WTC11 (cell line): ENCODE results near the gene PITPNM1. TPM values are rescaled to one million over a fixed set of nuclear protein-coding genes. Genes with fewer than 3 reads are reported as not detected.

Experiments
- ATAC-seq: fragments of 200-7000 bp; cut with Tn5 transposase; 2 replicates; pipeline ENCODE4 v1.10.0; 2021; ENCODE audit warnings: mild to moderate bottlenecking, moderate library complexity
- CTCF ChIA-PET: fragments of 300-600 bp; sonication (Branson Sonifier 250); formaldehyde crosslinking; loops from one replicate; lab custom pipeline; 2021; ENCODE audit warnings: antibody characterized with exemption; lab: Charles Lee
- POLR2A ChIA-PET: fragments of 350-600 bp; sonication (Branson Sonifier 250); formaldehyde crosslinking; loops from one replicate; lab custom pipeline; 2021; ENCODE audit warnings: antibody characterized with exemption; lab: Charles Lee
- DNase-seq: peaks from one replicate; pipeline ENCODE4 v3.0.0; 2021; ENCODE audit warnings: low spot score
- H3K27ac Mint-ChIP-seq: 2 replicates; pipeline ENCODE4 v1.8.0; 2021; ENCODE audit warnings: mixed read lengths
- H3K27me3 Mint-ChIP-seq: 2 replicates; pipeline ENCODE4 v1.8.0; 2021; ENCODE audit warnings: low read depth, mild to moderate bottlenecking, moderate library complexity, mixed read lengths
- H3K36me3 Mint-ChIP-seq: 2 replicates; pipeline ENCODE4 v1.8.0; 2021; ENCODE audit warnings: mixed read lengths
- H3K4me1 Mint-ChIP-seq: 2 replicates; pipeline ENCODE4 v1.8.0; 2022; ENCODE audit warnings: mixed read lengths
- H3K4me3 Mint-ChIP-seq: 2 replicates; pipeline ENCODE4 v1.8.0; 2021; ENCODE audit warnings: mild to moderate bottlenecking, moderate library complexity, mixed read lengths
- H3K9me3 Mint-ChIP-seq: 2 replicates; pipeline ENCODE4 v1.8.0; 2021; ENCODE audit warnings: mixed read lengths
- ATF1 ChIP-seq: sonication (generic); formaldehyde crosslinking; IDR thresholded peaks from 2 replicates; pipeline ENCODE4 v1.8.1; 2023; ENCODE audit warnings: mild to moderate bottlenecking, moderate library complexity, missing genetic modification reagents
- ATF3 ChIP-seq: sonication (generic); formaldehyde crosslinking; conservative IDR thresholded peaks from 2 replicates; pipeline ENCODE4 v1.8.1; 2022; ENCODE audit warnings: mild to moderate bottlenecking, missing genetic modification reagents
- ATF6 ChIP-seq: sonication (generic); formaldehyde crosslinking; IDR thresholded peaks from 2 replicates; pipeline ENCODE4 v1.8.1; 2023; ENCODE audit warnings: mild to moderate bottlenecking, missing genetic modification reagents
- CTCF ChIP-seq: fragments of 200-600 bp; IDR thresholded peaks from 2 replicates; pipeline ENCODE4 v1.8.0; 2022; ENCODE audit warnings: antibody characterized with exemption
- ETV6 ChIP-seq: sonication (generic); formaldehyde crosslinking; IDR thresholded peaks from 2 replicates; pipeline ENCODE4 v1.8.1; 2022; ENCODE audit warnings: mild to moderate bottlenecking, missing genetic modification reagents
- FOXK1 ChIP-seq: sonication (generic); formaldehyde crosslinking; IDR thresholded peaks from 2 replicates; pipeline ENCODE4 v1.8.0; 2022; ENCODE audit warnings: mild to moderate bottlenecking, moderate library complexity, missing genetic modification reagents
- FOXP1 ChIP-seq: sonication (generic); formaldehyde crosslinking; IDR thresholded peaks from 2 replicates; pipeline ENCODE4 v1.8.0; 2022; ENCODE audit warnings: missing genetic modification reagents, mild to moderate bottlenecking, moderate library complexity, borderline replicate concordance
- IRF2 ChIP-seq: sonication (generic); formaldehyde crosslinking; IDR thresholded peaks from 2 replicates; pipeline ENCODE4 v1.8.0; 2022; ENCODE audit warnings: low read depth, missing genetic modification reagents, borderline replicate concordance
- MYBL2 ChIP-seq: sonication (generic); formaldehyde crosslinking; IDR thresholded peaks from 2 replicates; pipeline ENCODE4 v1.8.1; 2023; ENCODE audit warnings: mild to moderate bottlenecking, moderate library complexity, missing genetic modification reagents
- NFE2L1 ChIP-seq: sonication (generic); formaldehyde crosslinking; IDR thresholded peaks from 2 replicates; pipeline ENCODE4 v1.8.1; 2023; ENCODE audit warnings: missing genetic modification reagents
- NR1H2 ChIP-seq: sonication (generic); formaldehyde crosslinking; IDR thresholded peaks from 2 replicates; pipeline ENCODE4 v1.9.0; 2021; ENCODE audit warnings: mild to moderate bottlenecking, moderate library complexity, missing genetic modification reagents
- PRDM15 ChIP-seq: sonication (generic); formaldehyde crosslinking; IDR thresholded peaks from 2 replicates; pipeline ENCODE4 v1.8.0; 2022; ENCODE audit warnings: missing genetic modification reagents
- SMAD3 ChIP-seq: sonication (generic); formaldehyde crosslinking; IDR thresholded peaks from 2 replicates; pipeline ENCODE4 v1.8.0; 2022; ENCODE audit warnings: missing genetic modification reagents, mild to moderate bottlenecking, borderline replicate concordance
- TEAD1 ChIP-seq: sonication (generic); formaldehyde crosslinking; IDR thresholded peaks from 2 replicates; pipeline ENCODE4 v1.8.0; 2022; ENCODE audit warnings: mild to moderate bottlenecking, missing genetic modification reagents
- TP53 ChIP-seq: sonication (generic); formaldehyde crosslinking; IDR thresholded peaks from 2 replicates; pipeline ENCODE4 v1.8.1; 2023; ENCODE audit warnings: mild to moderate bottlenecking, missing genetic modification reagents
- ZNF121 ChIP-seq: sonication (generic); formaldehyde crosslinking; IDR thresholded peaks from 2 replicates; pipeline ENCODE4 v1.8.0; 2023; ENCODE audit warnings: missing genetic modification reagents
- ZNF416 ChIP-seq: fragments of 250-450 bp; sonication (Bioruptor Pico); IDR thresholded peaks from 2 replicates; pipeline ENCODE4 v1.9.0; 2021; ENCODE audit warnings: mild to moderate bottlenecking, inconsistent platforms
- ZNF512 ChIP-seq: sonication (generic); formaldehyde crosslinking; IDR thresholded peaks from 2 replicates; pipeline ENCODE4 v1.8.1; 2022; ENCODE audit warnings: missing genetic modification reagents, borderline replicate concordance
- ZNF532 ChIP-seq: fragments of 250-450 bp; sonication (Bioruptor Pico); IDR thresholded peaks from 2 replicates; pipeline ENCODE4 v1.9.0; 2021; ENCODE audit warnings: mild to moderate bottlenecking, borderline replicate concordance
- total RNA-seq: library from RNA; stranded (reverse); gene quantifications from 3 replicates; pipeline ENCODE4 v1.2.3, GENCODE V29; 2021

The PITPNM1 gene
- total RNA-seq, 1 experiment from 2014 or later: 55.4 TPM

- TF ChIP-seq PRDM15 (CRISPR knock-in tag) (no peak), ZNF416 (CRISPR knock-in tag) (no peak), IRF2 (CRISPR knock-in tag) (no peak), CTCF (no peak), FOXK1 (CRISPR knock-in tag) (no peak), ZNF121 (CRISPR knock-in tag) (no peak), MYBL2 (no peak), ATF6 (CRISPR knock-in tag) (no peak)
- TF ChIP-seq, all 79 proteins: peak for 0
Observed at GRCh38 chr11:67483831-67484665, 21.1 kb downstream of the PITPNM1 start (continued).

- POLR2A ChIA-PET: interaction anchor here (0.8 to 1.0 kb wide), 3 partner anchors 15 to 82 kb away, joined by 3 to 6 read pairs (median 3); partner anchors contain the start of genes PPP1CA, RPS6KB2 and TMEM134
- CTCF ChIA-PET: interaction anchor here (0.7 to 1.4 kb wide), 6 partner anchors 10 to 165 kb away, joined by 3 to 14 read pairs (median 4); partner anchors contain the start of genes PPP1CA and RAD9A
- peak; percentile 93 for TF ChIP-seq ATF1 (CRISPR knock-in tag)
- no peak for TF ChIP-seq ZNF532
- peak; percentile 98 for TF ChIP-seq FOXP1 (CRISPR knock-in tag)
- peak; percentile 99 for TF ChIP-seq NFE2L1 (CRISPR knock-in tag)
- TF ChIP-seq SMAD3 (CRISPR knock-in tag): peak; percentile 98
- peak; percentile 91 for TF ChIP-seq ATF3
- peak; percentile 99 for TF ChIP-seq ETV6 (CRISPR knock-in tag)
- peak; percentile 99 for TF ChIP-seq TEAD1 (CRISPR knock-in tag)
- TF ChIP-seq TP53: peak; percentile 96
- TF ChIP-seq NR1H2 (CRISPR knock-in tag): 0 out of 2 replicates have a peak, but pooled peaks have one; percentile 65
- TF ChIP-seq ZNF512 (CRISPR knock-in tag): no peak
Observed at GRCh38 chr11:67482827-67483798, 22.1 kb downstream of the PITPNM1 start, which contains the start of gene AIP. TSS of gene AIP (plus strand) at chr11:67483026. CDS start at chr11:67483159, 133 bp downstream.

More at GRCh38 chr11:67482827-67483798, 22.1 kb downstream of the PITPNM1 start, which contains the start of gene AIP:
- Mint-ChIP-seq H3K36me3 (peaks cover 7% of the 10 kb centered on the region; the same call in 1 of the 2 replicates), H3K9me3 (no peaks in the 10 kb centered on the region), H3K27me3 (peaks cover 45% of the 10 kb centered on the region), H3K27ac (peak within 1 kb of the TSS; percentile 73), H3K4me3 (peak within 1 kb of the TSS; percentile 75), H3K4me1 (peaks cover 19% of the 10 kb centered on the region)
- ATAC-seq (peak; percentile 94), DNase-seq (peak; percentile 98)
